Esophagus (tissue), 2 donors: ENCODE measurements around the gene NGB. TPM values are rescaled to one million over a fixed set of nuclear protein-coding genes. Genes with fewer than 3 reads are reported as not detected.

Experiments used
- H3K27ac ChIP-seq, 2 donors: one replicate each; pipeline ENCODE4 v1.5.1; 2013; ENCODE audit warnings: low read depth in 2 of 2, mild to moderate bottlenecking in 2 of 2, inconsistent platforms in 1 of 2, low read length in 1 of 2, moderate library complexity in 1 of 2
- H3K27me3 ChIP-seq, 2 donors: one replicate each; pipeline ENCODE4 v1.6.1; 2013; ENCODE audit warnings: low read length in 2 of 2, control low read depth in 1 of 2, mild to moderate bottlenecking in 1 of 2; ENCODE audit not compliant: insufficient read depth in 2 of 2, control insufficient read depth in 1 of 2
- H3K36me3 ChIP-seq, 2 donors: one replicate each; pipeline ENCODE4 v1.6.1; 2013; ENCODE audit warnings: low read length in 1 of 2; ENCODE audit not compliant: control insufficient read depth in 2 of 2, insufficient read depth in 2 of 2
- H3K4me1 ChIP-seq, 2 donors: one replicate each; pipeline ENCODE4 v1.6.1; 2013; ENCODE audit warnings: low read length in 1 of 2; ENCODE audit not compliant: control insufficient read depth in 2 of 2, insufficient read depth in 2 of 2
- H3K4me3 ChIP-seq, 2 donors: one replicate each; pipeline ENCODE4 v1.5.1; 2013; ENCODE audit warnings: low read length in 2 of 2, mild to moderate bottlenecking in 2 of 2, low read depth in 1 of 2, moderate library complexity in 1 of 2
- H3K9me3 ChIP-seq, 2 donors: one replicate each; pipeline ENCODE4 v1.6.1; 2013; ENCODE audit warnings: mild to moderate bottlenecking in 2 of 2, low read depth in 1 of 2, low read length in 1 of 2, moderate library complexity in 1 of 2; ENCODE audit not compliant: control insufficient read depth in 2 of 2, insufficient read depth in 1 of 2
- WGBS, 2 donors: extraction: QIAGEN DNeasy Blood & Tissue Kit; methylation state at CpG; one replicate each; pipeline ENCODE4 v1.1.7; 2013; 5-methylcytosine and 5-hydroxymethylcytosine counted together
- polyA plus RNA-seq, 2 donors: library from polyadenylated mRNA; stranded (reverse); fragments of 200-250 nt; gene quantifications; one replicate each; pipeline ENCODE4 v1.2.3, GENCODE V29; 2013
- donor health status: healthy with polysubstance abuse.
- donor health status: Bipolar disorder and iron deficiency.

NGB gene
- polyA plus RNA-seq, 2 donors, result 0.04 TPM; not detected in 1

DNA sequence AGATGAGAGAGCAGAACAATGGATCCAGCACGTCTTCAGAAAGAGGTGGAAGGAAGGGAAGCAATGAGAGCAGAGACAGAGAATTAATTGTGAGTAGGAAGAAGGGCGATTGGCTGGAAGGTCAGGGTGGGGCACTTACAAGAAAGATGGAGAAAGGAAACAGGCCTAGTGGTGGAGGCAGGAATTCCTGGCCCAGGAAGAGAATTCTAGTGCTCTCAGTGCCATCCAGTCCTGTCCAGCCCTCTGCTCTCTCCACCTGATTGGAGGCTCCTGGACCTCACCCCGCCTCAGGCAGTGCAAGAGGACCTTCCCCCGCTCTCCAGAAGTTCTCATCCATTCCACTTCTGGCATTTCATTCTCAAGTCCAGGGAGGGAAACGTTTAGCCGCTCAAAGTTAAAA lies 43.0 kb downstream of the NGB start:
- Histone ChIP-seq H3K9me3 (no peaks in the 10 kb centered on the region), H3K27ac (no peak overlapping the region), H3K27me3 (no peaks in the 10 kb centered on the region), H3K4me1 (no peaks in the 10 kb centered on the region), H3K4me3 (no peak overlapping the region), H3K36me3 (no peaks in the 10 kb centered on the region)
- 67 to 73% methylated on average over 6 of the region's 6 CpGs for WGBS, 2 donors

DNA sequence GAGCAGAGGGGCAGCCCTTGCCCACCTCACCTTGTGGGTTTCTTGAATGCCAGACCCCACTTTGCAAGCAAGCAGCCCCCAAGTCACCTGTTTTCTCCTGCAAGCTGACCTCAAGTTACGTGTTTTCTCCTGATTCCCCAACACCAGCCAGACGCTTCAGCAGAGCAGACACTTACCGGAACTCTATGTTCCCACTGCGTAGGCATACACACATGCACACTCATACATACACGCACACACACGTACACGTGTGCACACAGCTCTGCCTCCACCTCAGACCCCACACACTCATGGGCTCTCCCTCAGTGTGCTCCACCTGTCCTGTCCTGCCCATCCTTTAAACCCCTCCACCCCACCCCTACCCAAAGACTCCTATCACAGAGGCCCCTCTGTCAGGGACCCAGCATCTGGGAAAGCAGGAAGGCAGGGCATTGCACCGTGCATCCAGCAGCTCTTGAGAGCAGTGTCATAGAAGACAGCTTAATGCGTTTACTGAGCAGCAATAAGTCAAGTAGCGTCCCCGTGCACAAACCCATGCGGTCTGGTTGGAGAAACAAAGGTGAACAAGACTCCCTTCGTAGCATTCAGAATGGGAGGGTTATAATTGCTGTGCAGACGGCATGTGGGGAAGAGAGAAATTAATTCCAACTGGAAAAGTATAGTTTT lies 45.0 kb downstream of the NGB start:
- H3K4me3 ChIP-seq, result no peak overlapping the region
- H3K9me3 ChIP-seq, result no peaks in the 10 kb centered on the region
- no peaks in the 10 kb centered on the region for H3K4me1 ChIP-seq
- 81 to 84% methylated on average over 14 of the region's 14 CpGs for WGBS, 2 donors
- no peaks in the 10 kb centered on the region for H3K36me3 ChIP-seq
- no peaks in the 10 kb centered on the region for H3K27me3 ChIP-seq
- no peak overlapping the region for H3K27ac ChIP-seq

DNA sequence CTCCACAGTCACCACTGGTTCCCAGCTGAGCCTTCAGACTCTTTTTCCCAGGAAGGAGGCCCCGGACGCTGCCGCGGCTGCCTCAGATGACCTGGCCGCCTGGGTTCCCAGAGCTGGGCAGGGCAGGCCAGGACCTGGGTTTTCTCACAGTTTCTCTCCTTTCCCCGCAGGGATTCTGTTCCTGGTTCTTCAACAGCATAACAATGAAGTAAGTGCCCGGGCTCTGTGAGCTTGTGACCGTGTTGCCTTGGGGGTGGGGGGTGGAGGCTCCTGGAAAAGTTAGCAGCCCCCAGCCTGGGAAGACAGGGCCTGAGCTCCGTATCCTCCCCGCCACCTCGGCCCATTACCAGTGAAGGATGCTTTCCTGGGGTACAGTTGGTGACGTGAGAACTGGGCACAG lies 45.8 kb downstream of the NGB start:
- Histone ChIP-seq H3K9me3 (no peaks in the 10 kb centered on the region), H3K4me1 (no peaks in the 10 kb centered on the region), H3K36me3 (no peaks in the 10 kb centered on the region), H3K27ac (no peak overlapping the region), H3K4me3 (no peak overlapping the region), H3K27me3 (no peaks in the 10 kb centered on the region)
- WGBS, 2 donors, result 74 to 79% methylated on average over 12 of the region's 12 CpGs

DNA sequence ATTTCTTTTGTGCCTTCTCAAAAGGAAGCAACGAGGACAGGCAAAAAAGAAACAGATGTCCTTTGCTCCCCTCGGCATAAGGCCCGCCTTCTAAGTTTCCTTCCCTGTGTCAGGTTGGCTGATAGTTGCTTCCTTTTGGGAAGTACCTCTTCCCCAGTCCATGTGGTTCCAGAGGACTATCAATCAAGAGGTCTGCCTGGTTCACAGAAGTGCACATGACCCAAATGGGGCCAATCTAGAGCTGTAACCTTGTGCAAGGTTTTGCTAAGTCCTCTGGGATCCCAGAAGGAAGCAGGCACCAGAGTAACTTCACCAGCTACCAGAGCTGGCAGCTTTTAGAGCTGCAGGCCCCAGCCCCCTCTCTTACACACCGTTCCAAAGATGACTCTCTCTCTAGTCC lies 46.8 kb downstream of the NGB start:
- no peaks in the 10 kb centered on the region for H3K4me1 ChIP-seq
- 52 to 61% methylated on average over 4 of the region's 4 CpGs for WGBS, 2 donors
- H3K9me3 ChIP-seq, result no peaks in the 10 kb centered on the region
- no peak overlapping the region for H3K27ac ChIP-seq
- no peaks in the 10 kb centered on the region for H3K36me3 ChIP-seq
- H3K4me3 ChIP-seq, result no peak overlapping the region
- no peaks in the 10 kb centered on the region for H3K27me3 ChIP-seq

DNA sequence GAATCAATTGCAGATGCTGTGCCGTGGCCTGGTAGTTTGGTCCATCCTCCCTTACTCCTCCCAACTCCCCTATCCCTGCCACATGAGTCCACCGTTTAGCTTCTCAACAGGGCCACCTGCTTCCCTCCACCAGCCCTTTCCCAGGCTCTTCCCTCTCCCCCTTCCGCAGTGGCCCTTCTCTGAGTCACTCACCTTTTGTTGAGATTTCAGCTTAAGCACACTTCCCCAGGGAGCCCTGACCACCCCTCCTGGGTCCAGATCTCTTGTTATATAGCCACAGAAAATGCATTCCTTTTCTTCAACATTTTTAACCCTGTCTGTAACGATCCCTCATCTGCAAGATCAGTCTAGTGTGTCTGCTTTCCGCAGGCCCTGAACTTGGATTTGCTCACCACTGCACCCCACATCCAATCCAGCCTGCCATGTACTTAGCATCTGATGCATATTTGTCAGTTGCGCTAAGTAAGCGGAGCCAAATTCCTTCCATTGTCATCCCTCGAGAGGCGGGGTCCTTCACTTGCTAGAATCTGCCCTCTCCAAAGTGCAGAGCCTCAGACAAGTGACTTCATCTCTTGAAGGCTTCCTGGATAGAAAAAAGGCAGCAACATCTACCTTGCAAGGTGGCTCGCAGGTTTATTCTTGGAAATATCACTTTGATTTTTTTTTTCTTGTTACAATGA lies 48.3 kb downstream of the NGB start:
- H3K36me3 ChIP-seq, result no peaks in the 10 kb centered on the region
- H3K27me3 ChIP-seq, result no peaks in the 10 kb centered on the region
- no peaks in the 10 kb centered on the region for H3K4me1 ChIP-seq
- no peak overlapping the region for H3K27ac ChIP-seq
- no peak overlapping the region for H3K4me3 ChIP-seq
- WGBS, 2 donors, result 54 to 55% methylated on average over 10 of the region's 10 CpGs
- no peaks in the 10 kb centered on the region for H3K9me3 ChIP-seq

DNA sequence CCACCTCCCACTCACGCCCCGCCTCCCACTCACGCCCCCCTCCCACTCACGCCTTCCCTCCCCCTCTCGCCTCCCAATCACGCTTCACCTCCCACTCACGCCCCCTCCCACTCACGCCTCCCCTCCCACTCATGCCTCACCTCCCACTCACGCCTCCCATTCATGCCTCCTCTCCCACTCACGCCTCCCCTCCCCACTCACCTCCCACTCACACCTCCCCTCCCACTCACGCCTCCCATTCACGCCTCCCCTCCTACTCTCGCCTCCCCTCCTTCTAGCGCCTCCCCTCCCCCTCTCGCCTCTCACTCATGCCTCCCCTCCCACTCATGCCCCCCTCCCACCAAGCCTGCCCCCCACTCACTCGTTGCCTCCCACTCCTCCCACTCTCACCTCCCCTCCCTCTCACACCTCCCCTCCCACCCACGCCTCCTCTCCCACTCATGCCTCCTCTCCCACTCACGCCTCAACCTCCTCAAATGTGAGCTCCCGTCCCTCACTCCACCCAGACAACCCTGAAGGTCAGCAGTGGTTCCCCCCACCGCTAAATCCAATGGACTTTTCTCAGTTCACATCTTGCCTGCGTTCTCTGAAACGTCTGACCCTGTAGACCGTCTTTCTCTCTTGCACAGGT lies 49.6 kb downstream of the NGB start:
- WGBS, 2 donors, result 71 to 78% methylated on average over 18 to 23 of the region's 23 CpGs

DNA sequence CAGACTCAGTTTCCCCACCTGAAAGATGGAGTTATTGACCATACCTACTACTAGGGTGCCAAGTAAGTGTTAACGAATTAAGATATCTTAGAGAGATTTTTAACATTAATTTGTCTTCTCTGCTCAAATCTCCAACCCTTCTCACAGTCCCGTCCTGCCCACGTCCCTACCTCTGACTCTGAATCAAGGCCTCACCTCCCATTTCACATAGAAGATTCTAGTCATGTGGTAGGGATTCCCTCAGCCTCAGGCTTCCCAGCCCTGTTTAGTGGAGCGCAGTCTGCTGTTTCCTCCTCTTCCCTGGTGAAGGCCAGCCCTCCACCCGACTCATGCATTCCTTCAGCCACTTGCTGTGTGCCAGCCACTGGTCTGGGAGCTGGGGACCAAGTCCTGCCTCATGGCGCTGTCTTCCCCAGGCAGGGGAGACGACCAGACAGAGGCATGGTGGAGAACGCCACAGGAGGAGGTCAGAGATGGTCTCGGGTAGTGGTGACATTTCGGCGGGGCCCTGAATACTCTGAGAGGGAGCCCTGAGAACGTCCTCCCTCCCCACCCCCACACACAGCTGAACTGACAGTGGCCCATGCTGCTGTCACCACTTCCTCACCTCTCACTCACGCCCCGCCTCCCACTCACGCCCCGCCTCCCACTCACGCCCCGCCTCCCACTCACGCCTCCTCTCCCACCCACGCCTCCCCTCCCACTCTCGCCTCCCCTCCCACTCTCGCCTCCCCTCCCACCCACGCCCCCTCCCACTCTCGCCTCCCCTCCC lies 50.6 kb downstream of the NGB start:
- Histone ChIP-seq H3K4me1 (no peaks in the 10 kb centered on the region), H3K27me3 (no peaks in the 10 kb centered on the region), H3K9me3 (no peaks in the 10 kb centered on the region), H3K4me3 (no peak overlapping the region), H3K36me3 (no peaks in the 10 kb centered on the region), H3K27ac (no peak overlapping the region)
- WGBS, 2 donors, result 63 to 71% methylated on average over 11 to 24 of the region's 24 CpGs

More for the DNA sequence above, 49.6 kb downstream of the NGB start:
- Histone ChIP-seq H3K4me3 (no peak overlapping the region), H3K27me3 (no peaks in the 10 kb centered on the region), H3K4me1 (no peaks in the 10 kb centered on the region), H3K36me3 (no peaks in the 10 kb centered on the region), H3K27ac (no peak overlapping the region), H3K9me3 (no peaks in the 10 kb centered on the region)

DNA sequence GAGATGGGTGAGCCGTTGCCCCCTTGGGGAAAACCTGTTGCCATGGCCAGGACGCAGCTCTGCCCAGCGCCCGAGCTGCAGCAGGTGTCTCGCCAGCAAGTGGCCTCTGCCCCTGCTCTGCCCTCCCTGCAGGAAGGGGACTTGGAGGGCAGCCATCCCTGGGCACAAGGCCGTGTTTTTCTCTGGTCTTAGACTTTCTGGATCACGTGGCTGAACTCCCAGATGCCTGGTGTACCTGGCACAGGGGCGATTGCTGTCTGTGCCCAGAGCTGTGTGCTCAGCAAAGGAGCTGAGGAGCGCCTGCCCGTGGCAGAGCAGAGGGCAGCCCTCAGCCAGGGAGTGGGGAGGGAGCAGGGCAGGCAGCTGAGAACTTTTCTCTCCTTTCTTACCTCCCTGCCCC lies 51.4 kb downstream of the NGB start:
- Histone ChIP-seq H3K27ac (no peak overlapping the region), H3K4me3 (no peak overlapping the region), H3K9me3 (no peaks in the 10 kb centered on the region), H3K36me3 (no peaks in the 10 kb centered on the region), H3K27me3 (no peaks in the 10 kb centered on the region), H3K4me1 (no peaks in the 10 kb centered on the region)
- 45 to 51% methylated on average over 10 of the region's 10 CpGs for WGBS, 2 donors

DNA sequence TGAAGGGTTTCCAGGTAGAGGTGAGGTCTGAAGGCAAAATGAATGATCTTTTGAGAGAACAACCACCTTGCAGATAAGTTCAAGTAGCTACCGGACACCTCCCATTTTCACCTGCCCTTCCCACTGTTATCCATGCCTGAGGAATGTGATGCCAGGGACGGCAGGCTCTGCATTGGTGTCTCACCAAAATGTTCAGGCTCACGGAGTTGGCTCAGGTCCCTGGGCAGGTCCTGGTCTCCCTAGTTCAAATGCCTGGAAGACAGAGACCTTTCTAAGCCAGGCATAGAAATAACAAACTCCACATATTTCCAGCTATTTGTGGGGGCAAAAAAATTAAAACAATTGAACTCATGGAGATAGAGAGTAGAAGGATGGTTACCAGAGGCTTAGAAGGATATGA lies 53.5 kb downstream of the NGB start:
- WGBS, 2 donors, result 55 to 58% methylated on average over 3 of the region's 3 CpGs
- Histone ChIP-seq H3K27me3 (no peaks in the 10 kb centered on the region), H3K36me3 (no peaks in the 10 kb centered on the region), H3K27ac (no peak overlapping the region), H3K4me1 (no peaks in the 10 kb centered on the region), H3K9me3 (no peaks in the 10 kb centered on the region), H3K4me3 (no peak overlapping the region)
